Astrocyte (in vitro differentiated cells and primary cell): ENCODE measurements around the gene CTXN3. TPM values are rescaled to one million over a fixed set of nuclear protein-coding genes. Genes with fewer than 3 reads are reported as not detected.

Experiments
- DNase-seq: peaks from one replicate; pipeline ENCODE4 v3.0.0-alpha.2; 2010; ENCODE audit warnings: low read depth
- FAIRE-seq: peaks from 2 replicates; lab custom pipeline; 2011; peaks lifted over from hg19 to GRCh38; lab: Jason Lieb, UNC
- H2AFZ ChIP-seq: 2 replicates; pipeline ENCODE4 v1.6.0; 2012; ENCODE audit warnings: low read depth, low read length, inconsistent platforms
- H3K27ac ChIP-seq: 2 replicates; pipeline ENCODE4 v1.5.1; 2011; ENCODE audit warnings: low read depth, low read length, inconsistent platforms
- H3K27me3 ChIP-seq: 2 replicates; pipeline ENCODE4 v1.6.0; 2011; ENCODE audit warnings: low read length, inconsistent platforms; ENCODE audit not compliant: insufficient read depth
- H3K36me3 ChIP-seq: 2 replicates; pipeline ENCODE4 v1.5.1; 2011; ENCODE audit warnings: low read length, inconsistent platforms; ENCODE audit not compliant: insufficient read depth
- H3K4me1 ChIP-seq: 2 replicates; pipeline ENCODE4 v1.5.1; 2011; ENCODE audit warnings: low read length, inconsistent platforms; ENCODE audit not compliant: insufficient read depth
- H3K4me2 ChIP-seq: 2 replicates; pipeline ENCODE4 v1.6.0; 2012; ENCODE audit warnings: low read length, inconsistent platforms
- H3K4me3 ChIP-seq: 2 replicates; pipeline ENCODE4 v1.5.1; 2011; ENCODE audit warnings: low read depth, mild to moderate bottlenecking, low read length, inconsistent platforms; ENCODE audit not compliant: insufficient read depth
- H3K79me2 ChIP-seq: 2 replicates; pipeline ENCODE4 v1.6.0; 2012; ENCODE audit warnings: mild to moderate bottlenecking, low read length, inconsistent platforms; ENCODE audit not compliant: insufficient read depth
- H3K9ac ChIP-seq: 2 replicates; pipeline ENCODE4 v1.6.0; 2012; ENCODE audit warnings: mild to moderate bottlenecking, low read length, inconsistent platforms
- H3K9me3 ChIP-seq: 2 replicates; pipeline ENCODE4 v1.5.1; 2012; ENCODE audit warnings: low read depth, mild to moderate bottlenecking, low read length, inconsistent platforms; ENCODE audit not compliant: insufficient read depth
- H4K20me1 ChIP-seq: 2 replicates; pipeline ENCODE4 v1.6.0; 2012; ENCODE audit warnings: low read length, inconsistent platforms; ENCODE audit not compliant: insufficient read depth
- H3K27ac Mint-ChIP-seq: one replicate; pipeline ENCODE4 v1.8.0; 2021; ENCODE audit warnings: mild to moderate bottlenecking, mixed read lengths; ENCODE audit not compliant: unreplicated experiment
- H3K27me3 Mint-ChIP-seq: one replicate; pipeline ENCODE4 v1.8.0; 2021; ENCODE audit warnings: low read depth, mixed read lengths; ENCODE audit not compliant: unreplicated experiment
- H3K36me3 Mint-ChIP-seq: one replicate; pipeline ENCODE4 v1.8.0; 2021; ENCODE audit warnings: low read depth, mixed read lengths; ENCODE audit not compliant: unreplicated experiment
- H3K4me1 Mint-ChIP-seq: one replicate; pipeline ENCODE4 v1.8.0; 2021; ENCODE audit warnings: low read depth, mixed read lengths; ENCODE audit not compliant: unreplicated experiment
- H3K4me3 Mint-ChIP-seq: one replicate; pipeline ENCODE4 v1.8.0; 2021; ENCODE audit warnings: mild to moderate bottlenecking, moderate library complexity, mixed read lengths; ENCODE audit not compliant: unreplicated experiment
- H3K9me3 Mint-ChIP-seq: one replicate; pipeline ENCODE4 v1.8.0; 2021; ENCODE audit warnings: mild to moderate bottlenecking, mixed read lengths; ENCODE audit not compliant: unreplicated experiment
- EZH2 ChIP-seq: IDR thresholded peaks from 2 replicates; pipeline ENCODE4 v1.6.1; 2012; ENCODE audit warnings: mild to moderate bottlenecking, low read length, inconsistent platforms; ENCODE audit not compliant: insufficient read depth
- total RNA-seq: library from RNA; stranded (reverse); gene quantifications from 2 replicates; pipeline ENCODE4 v1.2.1, GENCODE V29; 2021
- TF ChIP-seq, protein P1 (sequence below): IDR thresholded peaks from 2 replicates; pipeline ENCODE4 v1.5.1; 2011; ENCODE audit warnings: low read depth, mild to moderate bottlenecking, inconsistent platforms, low read length, moderate library complexity; ENCODE audit not compliant: insufficient read depth

Gene CTXN3
- total RNA-seq, 1 donor from 2014 or later, result not detected

DNA sequence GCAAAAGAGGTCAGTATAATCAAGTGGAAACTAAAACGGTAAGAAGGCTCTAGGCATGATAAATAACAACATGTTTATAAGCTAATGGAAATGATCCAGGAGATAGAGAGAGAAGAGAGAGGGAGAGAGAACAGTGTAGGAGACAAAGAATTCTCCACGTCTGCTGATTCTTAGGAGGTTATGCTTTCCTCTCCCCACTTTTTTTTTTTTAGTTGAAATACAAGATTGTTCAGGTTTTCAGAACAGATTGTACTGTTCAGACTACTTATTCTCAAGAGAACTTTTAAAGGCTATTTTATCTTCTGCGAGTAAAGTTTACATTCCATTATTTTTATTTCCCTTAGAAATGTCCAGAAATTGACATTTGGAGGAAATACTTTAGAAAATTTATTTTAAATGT lies 58.3 kb downstream of the CTXN3 start:
- Histone ChIP-seq H3K36me3 (no peaks in the 10 kb centered on the region), H3K4me2 (no peak overlapping the region), H3K9ac (no peak overlapping the region), H3K79me2 (no peaks in the 10 kb centered on the region), H3K4me1 (peaks cover 4% of the 10 kb centered on the region), H3K9me3 (no peaks in the 10 kb centered on the region), H3K4me3 (no peak overlapping the region), H3K27me3 (no peaks in the 10 kb centered on the region), H3K27ac (no peak overlapping the region), H4K20me1 (no peaks in the 10 kb centered on the region), H2AFZ (no peak overlapping the region)
- Mint-ChIP-seq H3K4me3 (no peak overlapping the region), H3K36me3 (no peaks in the 10 kb centered on the region), H3K4me1 (peaks cover 20% of the 10 kb centered on the region), H3K27me3 (no peaks in the 10 kb centered on the region), H3K9me3 (no peaks in the 10 kb centered on the region), H3K27ac (no peak overlapping the region)
- TF ChIP-seq, protein P1, sequence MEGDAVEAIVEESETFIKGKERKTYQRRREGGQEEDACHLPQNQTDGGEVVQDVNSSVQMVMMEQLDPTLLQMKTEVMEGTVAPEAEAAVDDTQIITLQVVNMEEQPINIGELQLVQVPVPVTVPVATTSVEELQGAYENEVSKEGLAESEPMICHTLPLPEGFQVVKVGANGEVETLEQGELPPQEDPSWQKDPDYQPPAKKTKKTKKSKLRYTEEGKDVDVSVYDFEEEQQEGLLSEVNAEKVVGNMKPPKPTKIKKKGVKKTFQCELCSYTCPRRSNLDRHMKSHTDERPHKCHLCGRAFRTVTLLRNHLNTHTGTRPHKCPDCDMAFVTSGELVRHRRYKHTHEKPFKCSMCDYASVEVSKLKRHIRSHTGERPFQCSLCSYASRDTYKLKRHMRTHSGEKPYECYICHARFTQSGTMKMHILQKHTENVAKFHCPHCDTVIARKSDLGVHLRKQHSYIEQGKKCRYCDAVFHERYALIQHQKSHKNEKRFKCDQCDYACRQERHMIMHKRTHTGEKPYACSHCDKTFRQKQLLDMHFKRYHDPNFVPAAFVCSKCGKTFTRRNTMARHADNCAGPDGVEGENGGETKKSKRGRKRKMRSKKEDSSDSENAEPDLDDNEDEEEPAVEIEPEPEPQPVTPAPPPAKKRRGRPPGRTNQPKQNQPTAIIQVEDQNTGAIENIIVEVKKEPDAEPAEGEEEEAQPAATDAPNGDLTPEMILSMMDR, result no peak
- no peak for TF ChIP-seq EZH2
- DNase-seq, result no peak
- FAIRE-seq, result no peak

Other genes starting within 250 kb of the CTXN3 start
- 131 and 141 TPM in 2 replicates for gene PRRC1, start 131.4 kb upstream of the CTXN3 start, total RNA-seq
- gene CCDC192, start 54.3 kb downstream of the CTXN3 start, total RNA-seq, result not detected in 2 replicates